ENCODE measurements around the gene SERTM1. TPM values are rescaled to one million over a fixed set of nuclear protein-coding genes. Genes with fewer than 3 reads are reported as not detected.

SERTM1 gene
- total and polyA plus RNA-seq, 10 of the 15 experiments (the other 5 are each of a cell fraction or from before 2014, with no cell fraction given): not detected

GRCh38 chr13:36718686-36719085 lies 44.9 kb downstream of the SERTM1 start:
- Histone ChIP-seq H3K36me3 (ENCODE audit: control insufficient read depth in 2 of 2, insufficient read depth in 2 of 2, low read length in 1 of 2) (no peaks in the 10 kb centered on the region), H3K27ac (ENCODE audit: control insufficient read depth, insufficient read depth) (no peak overlapping the region), H4K20me1 (ENCODE audit: control insufficient read depth, insufficient read depth) (no peaks in the 10 kb centered on the region), H3K9ac (ENCODE audit: control insufficient read depth, insufficient read depth, low read length) (no peak overlapping the region), H3K9me3 (replicated peaks; ENCODE audit: control insufficient read depth, insufficient read depth, low read length) (no peaks in the 10 kb centered on the region), H3K79me2 (ENCODE audit: control insufficient read depth, insufficient read depth, low read length) (no peaks in the 10 kb centered on the region), H3K4me3 (no peak overlapping the region), H3K4me2 (ENCODE audit: control insufficient read depth, insufficient read depth) (no peak overlapping the region), H2AFZ (ENCODE audit: control insufficient read depth, low read depth, low read length) (no peak overlapping the region), H3K27me3 (replicated peaks in 1 of 2; ENCODE audit: control insufficient read depth in 2 of 2, insufficient read depth in 2 of 2, low read length in 1 of 2) (no peaks in the 10 kb centered on the region), H3K4me1 (ENCODE audit: control insufficient read depth, insufficient read depth, low read length) (no peaks in the 10 kb centered on the region)
- ChIA-PET CTCF (interaction anchor here (2.2 kb wide), 1 partner anchor 17 kb away, joined by 10 read pairs; no protein-coding TSS in a partner anchor), POLR2A (no interaction called here), SMC1A (ENCODE audit: uncharacterized antibody, unreplicated experiment) (interaction anchor here (1.0 kb wide), 1 partner anchor 27 kb away, joined by 3 read pairs; no protein-coding TSS in a partner anchor), RAD21 (ENCODE audit: unreplicated experiment) (no interaction called here)
- TF ChIP-seq, protein P1, sequence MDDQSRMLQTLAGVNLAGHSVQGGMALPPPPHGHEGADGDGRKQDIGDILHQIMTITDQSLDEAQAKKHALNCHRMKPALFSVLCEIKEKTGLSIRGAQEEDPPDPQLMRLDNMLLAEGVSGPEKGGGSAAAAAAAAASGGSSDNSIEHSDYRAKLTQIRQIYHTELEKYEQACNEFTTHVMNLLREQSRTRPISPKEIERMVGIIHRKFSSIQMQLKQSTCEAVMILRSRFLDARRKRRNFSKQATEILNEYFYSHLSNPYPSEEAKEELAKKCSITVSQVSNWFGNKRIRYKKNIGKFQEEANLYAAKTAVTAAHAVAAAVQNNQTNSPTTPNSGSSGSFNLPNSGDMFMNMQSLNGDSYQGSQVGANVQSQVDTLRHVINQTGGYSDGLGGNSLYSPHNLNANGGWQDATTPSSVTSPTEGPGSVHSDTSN (IDR thresholded peaks at IDR 0.05; ENCODE audit: insufficient replicate concordance, low read depth, low read length): no peak
- no peak for TF ChIP-seq RBBP5 (conservative IDR thresholded peaks at IDR 0.05)
- TF ChIP-seq BCL11A (IDR thresholded peaks at IDR 0.05; ENCODE audit: low read depth, low read length): no peak
- TF ChIP-seq SREBF2 (IDR thresholded peaks at IDR 0.05; ENCODE audit: low read length): no peak
- no peak for TF ChIP-seq SP1 (IDR thresholded peaks at IDR 0.05; ENCODE audit: low read depth, low read length)
- no peak for TF ChIP-seq ZSCAN29 (IDR thresholded peaks at IDR 0.05)
- TF ChIP-seq EGR1 (IDR thresholded peaks at IDR 0.05; ENCODE audit: borderline replicate concordance in 1 of 2, low read depth in 2 of 2, low read length in 2 of 2): no peak
- no peak for ATAC-seq
- FAIRE-seq: no peak
- 17% methylated on average over 4 of the region's 4 CpGs for WGBS (ENCODE audit: insufficient coverage, insufficient replicate concordance, low lambda C conversion rate, missing lambda C conversion rate)
- intact Hi-C loops (cut with micrococcal nuclease; ENCODE audit: unreplicated experiment): no loop called here
- no TSS peak for BruUV-seq (replicated peaks)
- DNase-seq (ENCODE audit: low read depth, low spot score): no peak
- in situ Hi-C loops (cut with MboI): no loop called here

- TF ChIP-seq SMC3 (IDR thresholded peaks at IDR 0.05; ENCODE audit: borderline replicate concordance, low read length) (no peak), RAD21 (IDR thresholded peaks at IDR 0.05; ENCODE audit: insufficient read depth, low read depth, low read length) (no peak), KDM1A (IDR thresholded peaks at IDR 0.05; ENCODE audit: borderline replicate concordance) (no peak), POLR2AphosphoS2 (IDR thresholded peaks at IDR 0.05; ENCODE audit: low read depth, low read length) (no peak), PML (IDR thresholded peaks at IDR 0.05; ENCODE audit: low read length) (no peak), ATF7 (IDR thresholded peaks at IDR 0.05; ENCODE audit: low read depth) (no peak), ZZZ3 (IDR thresholded peaks at IDR 0.05; ENCODE audit: control insufficient read depth, insufficient read length, low read depth) (no peak)
- TF ChIP-seq, protein P2, sequence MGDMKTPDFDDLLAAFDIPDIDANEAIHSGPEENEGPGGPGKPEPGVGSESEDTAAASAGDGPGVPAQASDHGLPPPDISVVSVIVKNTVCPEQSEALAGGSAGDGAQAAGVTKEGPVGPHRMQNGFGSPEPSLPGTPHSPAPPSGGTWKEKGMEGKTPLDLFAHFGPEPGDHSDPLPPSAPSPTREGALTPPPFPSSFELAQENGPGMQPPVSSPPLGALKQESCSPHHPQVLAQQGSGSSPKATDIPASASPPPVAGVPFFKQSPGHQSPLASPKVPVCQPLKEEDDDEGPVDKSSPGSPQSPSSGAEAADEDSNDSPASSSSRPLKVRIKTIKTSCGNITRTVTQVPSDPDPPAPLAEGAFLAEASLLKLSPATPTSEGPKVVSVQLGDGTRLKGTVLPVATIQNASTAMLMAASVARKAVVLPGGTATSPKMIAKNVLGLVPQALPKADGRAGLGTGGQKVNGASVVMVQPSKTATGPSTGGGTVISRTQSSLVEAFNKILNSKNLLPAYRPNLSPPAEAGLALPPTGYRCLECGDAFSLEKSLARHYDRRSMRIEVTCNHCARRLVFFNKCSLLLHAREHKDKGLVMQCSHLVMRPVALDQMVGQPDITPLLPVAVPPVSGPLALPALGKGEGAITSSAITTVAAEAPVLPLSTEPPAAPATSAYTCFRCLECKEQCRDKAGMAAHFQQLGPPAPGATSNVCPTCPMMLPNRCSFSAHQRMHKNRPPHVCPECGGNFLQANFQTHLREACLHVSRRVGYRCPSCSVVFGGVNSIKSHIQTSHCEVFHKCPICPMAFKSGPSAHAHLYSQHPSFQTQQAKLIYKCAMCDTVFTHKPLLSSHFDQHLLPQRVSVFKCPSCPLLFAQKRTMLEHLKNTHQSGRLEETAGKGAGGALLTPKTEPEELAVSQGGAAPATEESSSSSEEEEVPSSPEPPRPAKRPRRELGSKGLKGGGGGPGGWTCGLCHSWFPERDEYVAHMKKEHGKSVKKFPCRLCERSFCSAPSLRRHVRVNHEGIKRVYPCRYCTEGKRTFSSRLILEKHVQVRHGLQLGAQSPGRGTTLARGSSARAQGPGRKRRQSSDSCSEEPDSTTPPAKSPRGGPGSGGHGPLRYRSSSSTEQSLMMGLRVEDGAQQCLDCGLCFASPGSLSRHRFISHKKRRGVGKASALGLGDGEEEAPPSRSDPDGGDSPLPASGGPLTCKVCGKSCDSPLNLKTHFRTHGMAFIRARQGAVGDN (IDR thresholded peaks at IDR 0.05): no peak
- H3K27me3 ChIP-seq (replicated peaks in 1 of 2; ENCODE audit: control insufficient read depth in 2 of 2, insufficient read depth in 2 of 2, low read length in 1 of 2): no peaks in the 10 kb centered on the region; a peak in 1 of 4 replicates
- ChIA-PET CTCF (no interaction called here), SMC1A (ENCODE audit: uncharacterized antibody, unreplicated experiment) (no interaction called here), RAD21 (ENCODE audit: unreplicated experiment) (no interaction called here), POLR2A (no interaction called here)
- no peak overlapping the region for H3K4me2 ChIP-seq (ENCODE audit: control insufficient read depth, insufficient read depth)
- WGBS (ENCODE audit: insufficient coverage, insufficient replicate concordance, low lambda C conversion rate, missing lambda C conversion rate): 0% methylated on average over 2 of the region's 2 CpGs
- H3K36me3 ChIP-seq (ENCODE audit: control insufficient read depth in 2 of 2, insufficient read depth in 2 of 2, low read length in 1 of 2): no peaks in the 10 kb centered on the region
- H3K9me3 ChIP-seq (replicated peaks; ENCODE audit: control insufficient read depth, insufficient read depth, low read length): no peaks in the 10 kb centered on the region
- BruUV-seq (replicated peaks): no TSS peak
- FAIRE-seq: no peak
- ATAC-seq: no peak
- H3K4me3 ChIP-seq: no peak overlapping the region
- no peak overlapping the region for H2AFZ ChIP-seq (ENCODE audit: control insufficient read depth, low read depth, low read length)
- in situ Hi-C loops (cut with MboI) (no loop called here), intact Hi-C loops (cut with micrococcal nuclease; ENCODE audit: unreplicated experiment) (no loop called here)
- no peak for DNase-seq (ENCODE audit: low read depth, low spot score)
- H3K27ac ChIP-seq (ENCODE audit: control insufficient read depth, insufficient read depth): no peak overlapping the region
- H3K4me1 ChIP-seq (ENCODE audit: control insufficient read depth, insufficient read depth, low read length): no peaks in the 10 kb centered on the region
- no peak overlapping the region for H3K9ac ChIP-seq (ENCODE audit: control insufficient read depth, insufficient read depth, low read length)
- H3K79me2 ChIP-seq (ENCODE audit: control insufficient read depth, insufficient read depth, low read length): no peaks in the 10 kb centered on the region
- H4K20me1 ChIP-seq (ENCODE audit: control insufficient read depth, insufficient read depth): no peaks in the 10 kb centered on the region
These were observed 50.3 kb downstream of the SERTM1 start for GRCh38 chr13:36724141-36724540.

All from GM12878 (cell line).